Spleen (tissue), 7 donors: ENCODE measurements around the gene UMOD.

Experiments
- POLR2A ChIP-seq, 3 donors: fragments of 450-650 bp; IDR thresholded peaks; one replicate each; pipeline ENCODE4 v1.5.1; 2017; ENCODE audit warnings: antibody characterized with exemption in 3 of 3, mild to moderate bottlenecking in 1 of 3
- TF ChIP-seq, protein P1 (sequence below), 11 experiments: fragments of 200-600 bp in 7 of 11; fragments of 450-650 bp in 4 of 11; sonication (generic) in 4 of 11; IDR thresholded peaks in 8 of 11; conservative IDR thresholded peaks in 3 of 11; 1 replicate in 7 of 11; 2 replicates in 4 of 11; pipeline versions ENCODE4 v1.4.0 to v1.8.0; 2016 to 2021; ENCODE audit warnings: antibody characterized with exemption in 11 of 11, inconsistent platforms in 4 of 11, mild to moderate bottlenecking in 1 of 11
- donor health status: DM: no; HTN: no; CAD: no; lungs with moderate emphysema.
- donor health status: DM: no; HTN: no; CAD: no.
- donor health status: DM: no; HTN: no; CAD: no.

DNA sequence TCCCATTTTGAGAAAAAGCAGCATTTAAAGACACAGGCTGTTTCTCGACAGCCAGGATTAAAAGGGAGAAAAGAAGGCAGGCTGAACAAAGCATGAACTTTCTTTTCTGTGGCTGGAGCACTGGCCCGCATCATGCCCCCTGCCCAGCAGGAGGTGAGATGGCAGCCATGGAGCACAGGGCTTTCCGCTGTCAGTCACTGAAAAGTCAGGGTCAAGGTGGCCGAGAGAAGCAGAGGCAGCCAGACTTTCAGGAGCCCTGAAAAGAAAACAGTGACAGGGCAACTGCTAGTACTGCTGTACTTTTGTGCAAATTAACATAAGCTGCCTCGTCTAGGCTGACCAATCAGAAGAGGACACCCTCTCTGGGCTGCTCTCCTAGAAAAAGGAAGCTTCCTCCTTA lies 19.4 kb downstream of the UMOD start:
- TF ChIP-seq, protein P1, sequence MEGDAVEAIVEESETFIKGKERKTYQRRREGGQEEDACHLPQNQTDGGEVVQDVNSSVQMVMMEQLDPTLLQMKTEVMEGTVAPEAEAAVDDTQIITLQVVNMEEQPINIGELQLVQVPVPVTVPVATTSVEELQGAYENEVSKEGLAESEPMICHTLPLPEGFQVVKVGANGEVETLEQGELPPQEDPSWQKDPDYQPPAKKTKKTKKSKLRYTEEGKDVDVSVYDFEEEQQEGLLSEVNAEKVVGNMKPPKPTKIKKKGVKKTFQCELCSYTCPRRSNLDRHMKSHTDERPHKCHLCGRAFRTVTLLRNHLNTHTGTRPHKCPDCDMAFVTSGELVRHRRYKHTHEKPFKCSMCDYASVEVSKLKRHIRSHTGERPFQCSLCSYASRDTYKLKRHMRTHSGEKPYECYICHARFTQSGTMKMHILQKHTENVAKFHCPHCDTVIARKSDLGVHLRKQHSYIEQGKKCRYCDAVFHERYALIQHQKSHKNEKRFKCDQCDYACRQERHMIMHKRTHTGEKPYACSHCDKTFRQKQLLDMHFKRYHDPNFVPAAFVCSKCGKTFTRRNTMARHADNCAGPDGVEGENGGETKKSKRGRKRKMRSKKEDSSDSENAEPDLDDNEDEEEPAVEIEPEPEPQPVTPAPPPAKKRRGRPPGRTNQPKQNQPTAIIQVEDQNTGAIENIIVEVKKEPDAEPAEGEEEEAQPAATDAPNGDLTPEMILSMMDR (IDR thresholded peaks at IDR 0.05 in 8 of 11, conservative IDR thresholded peaks at IDR 0.05 in 3 of 11) = no peak
- TF ChIP-seq POLR2A (IDR thresholded peaks at IDR 0.05) = no peak
